ENCODE data around the gene PXMP4. TPM values are rescaled to one million over a fixed set of nuclear protein-coding genes. Genes with fewer than 3 reads are reported as not detected.

PXMP4 gene
- total RNA-seq, 1 experiment from 2014 or later = 5.7 TPM

DNA sequence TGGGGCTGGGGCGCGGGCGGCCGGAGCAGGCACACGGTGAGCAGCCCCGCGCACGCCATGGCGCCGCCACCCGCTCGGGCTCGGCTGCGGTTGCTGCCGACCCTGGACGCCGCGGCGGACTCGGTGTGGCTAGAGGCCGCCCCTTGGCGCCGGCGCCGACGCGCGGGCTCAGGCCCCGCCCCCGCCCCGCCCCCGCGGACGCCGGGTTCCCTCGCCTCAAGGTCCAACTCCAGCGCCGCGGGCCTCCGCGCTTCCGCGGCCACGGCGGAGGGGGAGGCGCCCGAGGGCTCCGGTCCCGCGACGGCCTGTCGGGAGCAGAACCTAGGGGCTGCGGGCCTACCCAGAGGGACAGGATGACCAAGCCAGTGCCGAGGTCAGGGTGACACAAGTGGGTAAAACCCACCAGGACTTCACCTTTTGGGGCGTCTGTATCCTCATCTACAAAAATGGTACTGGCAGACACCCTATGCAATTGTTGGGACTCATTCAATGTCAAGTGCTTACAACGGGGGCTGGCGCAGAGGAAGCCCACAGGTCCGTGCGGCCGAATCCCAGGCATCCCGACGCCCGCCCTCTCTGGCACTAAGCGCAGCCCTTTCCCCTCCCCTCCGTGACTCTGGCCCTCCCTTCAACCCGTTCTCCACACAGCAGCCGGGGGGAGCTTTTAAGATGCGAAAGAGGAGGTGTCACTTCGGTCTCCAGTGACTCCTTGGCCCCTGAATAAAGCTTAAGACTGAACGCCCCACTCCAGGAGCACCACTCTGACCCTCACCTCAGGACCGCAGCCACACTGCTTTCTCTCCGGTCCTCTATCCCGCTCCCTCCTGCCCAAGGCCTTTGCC is 45.6 kb downstream of the PXMP4 start, which contains the start of gene NECAB3:
TSS of gene NECAB3 (minus strand) at position 135 of the 842 bp plus-strand sequence. CDS start at position 59, 76 bp downstream.
- H4K91ac ChIP-seq (ENCODE audit: insufficient read length, low read depth, low read length) = no peak within 1 kb of the TSS
- Mint-ChIP-seq H3K36me3 (ENCODE audit: insufficient read depth in 1 of 3, low read depth in 3 of 3) (peaks cover 37 to 64% (median 57%) of the 10 kb centered on the region in 3 experiments; a peak in 6 of 7 replicates), H3K27me3 (ENCODE audit: low read depth) (peaks cover 2% of the 10 kb centered on the region), H3K27ac (peak within 1 kb of the TSS; percentile 72 to 95 (median 73); a peak in 6 of 7 replicates), H3K4me3 (peak within 1 kb of the TSS; percentile 87 to 90), H3K9me3 (no peaks in the 10 kb centered on the region; a peak in 1 of 5 replicates), H3K4me1 (peaks cover 30% of the 10 kb centered on the region in 2 experiments)
- peaks cover 21% of the 10 kb centered on the region for H3K23me2 ChIP-seq (ENCODE audit: insufficient read length, low read depth, low read length, poor library complexity, severe bottlenecking)
- no peak within 1 kb of the TSS for H4K5ac ChIP-seq (ENCODE audit: insufficient read length, low read depth, low read length)
- H2BK20ac ChIP-seq (ENCODE audit: low read depth, low read length, poor library complexity, severe bottlenecking) = no peak within 1 kb of the TSS
- H2AK5ac ChIP-seq (ENCODE audit: insufficient read length, low read length) = no peak within 1 kb of the TSS
- H2BK15ac ChIP-seq (ENCODE audit: low read depth, low read length) = no peak within 1 kb of the TSS
- no peaks in the 10 kb centered on the region for H3K79me2 ChIP-seq (ENCODE audit: insufficient read depth, low read length)
- no peaks in the 10 kb centered on the region for H4K20me1 ChIP-seq (ENCODE audit: control insufficient read depth, insufficient read depth, insufficient read length)
- H3K14ac ChIP-seq (ENCODE audit: insufficient read depth, low read length) = peak within 1 kb of the TSS; percentile 46; the same call in 1 of the 2 replicates
- H3K9ac ChIP-seq (ENCODE audit: extremely low read depth, insufficient read length, low read length) = peak within 1 kb of the TSS; percentile 34
- H2BK5ac ChIP-seq (ENCODE audit: insufficient read length, low read length) = no peak within 1 kb of the TSS
- H3T11ph ChIP-seq (ENCODE audit: low read length) = no peak within 1 kb of the TSS
- no peaks in the 10 kb centered on the region for H3K27me3 ChIP-seq (ENCODE audit: insufficient read depth, low read length)
- H4K8ac ChIP-seq (replicated peaks; ENCODE audit: insufficient read length, low read depth, low read length) = no peak within 1 kb of the TSS
- H3K4me2 ChIP-seq (ENCODE audit: insufficient read depth, insufficient read length, low read length) = peak within 1 kb of the TSS; percentile 71
- H3K9me3 ChIP-seq (ENCODE audit: control insufficient read depth, low read depth, low read length) = no peaks in the 10 kb centered on the region
- no peak within 1 kb of the TSS for H3K23ac ChIP-seq (ENCODE audit: insufficient read length, low read depth, low read length)
- no peak within 1 kb of the TSS for H3K56ac ChIP-seq (ENCODE audit: insufficient read length, low read depth, low read length)
- no CpG with 5 or more reads among the region's 73 CpGs for WGBS (ENCODE audit: extremely low coverage, insufficient read length, low lambda C conversion rate)
- no peak within 1 kb of the TSS for H2BK120ac ChIP-seq (ENCODE audit: low read depth, low read length, poor library complexity, severe bottlenecking)
- no peak within 1 kb of the TSS for H2AFZ ChIP-seq (ENCODE audit: low read length)
- H3K18ac ChIP-seq (ENCODE audit: insufficient read length, low read depth, low read length) = no peak within 1 kb of the TSS
- TF ChIP-seq, protein P1, sequence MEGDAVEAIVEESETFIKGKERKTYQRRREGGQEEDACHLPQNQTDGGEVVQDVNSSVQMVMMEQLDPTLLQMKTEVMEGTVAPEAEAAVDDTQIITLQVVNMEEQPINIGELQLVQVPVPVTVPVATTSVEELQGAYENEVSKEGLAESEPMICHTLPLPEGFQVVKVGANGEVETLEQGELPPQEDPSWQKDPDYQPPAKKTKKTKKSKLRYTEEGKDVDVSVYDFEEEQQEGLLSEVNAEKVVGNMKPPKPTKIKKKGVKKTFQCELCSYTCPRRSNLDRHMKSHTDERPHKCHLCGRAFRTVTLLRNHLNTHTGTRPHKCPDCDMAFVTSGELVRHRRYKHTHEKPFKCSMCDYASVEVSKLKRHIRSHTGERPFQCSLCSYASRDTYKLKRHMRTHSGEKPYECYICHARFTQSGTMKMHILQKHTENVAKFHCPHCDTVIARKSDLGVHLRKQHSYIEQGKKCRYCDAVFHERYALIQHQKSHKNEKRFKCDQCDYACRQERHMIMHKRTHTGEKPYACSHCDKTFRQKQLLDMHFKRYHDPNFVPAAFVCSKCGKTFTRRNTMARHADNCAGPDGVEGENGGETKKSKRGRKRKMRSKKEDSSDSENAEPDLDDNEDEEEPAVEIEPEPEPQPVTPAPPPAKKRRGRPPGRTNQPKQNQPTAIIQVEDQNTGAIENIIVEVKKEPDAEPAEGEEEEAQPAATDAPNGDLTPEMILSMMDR (conservative IDR thresholded peaks at IDR 0.05) = no peak
- peaks cover 4% of the 10 kb centered on the region; the same call in 1 of the 2 replicates for H3K4me1 ChIP-seq (ENCODE audit: insufficient read depth, low read length)
- DNase-seq = peak; percentile 85
- no peak within 1 kb of the TSS for H2BK12ac ChIP-seq (ENCODE audit: insufficient read length, low read depth, low read length)
- no peak within 1 kb of the TSS for H3K4ac ChIP-seq (ENCODE audit: low read depth, low read length)
- H3K79me1 ChIP-seq (ENCODE audit: insufficient read depth, low read depth, low read length, poor library complexity, severe bottlenecking) = no peaks in the 10 kb centered on the region
- no peak within 1 kb of the TSS for H3K27ac ChIP-seq (ENCODE audit: insufficient read length, low read depth, low read length)
